Activated T-cell treated with anti-CD3 and anti-CD28 coated beads for 24 hours (primary cell): ENCODE data around the gene AADACL4.
"Not testable (repeated sequence)": the region's sequence is repeated elsewhere in the genome, so short reads cannot be mapped to it uniquely, and the experiment has no call there.

Experiments
- DNase-seq: peaks from one replicate; pipeline ENCODE4 v3.0.0-alpha.2; 2020; ENCODE audit warnings: low read depth

The AADACL4 gene

GRCh38 chr1:12658531-12659453, 14.9 kb downstream of the AADACL4 start:
- peak; percentile 65 for DNase-seq

- DNase-seq, result no peak
Measured at GRCh38 chr1:12661606-12662219, 17.8 kb downstream of the AADACL4 start.

- DNase-seq, result no peak
Measured at GRCh38 chr1:12662556-12662955, 18.7 kb downstream of the AADACL4 start.

GRCh38 chr1:12665511-12665910, 21.6 kb downstream of the AADACL4 start:
- DNase-seq, result no peak

- DNase-seq, result no peak
Measured at GRCh38 chr1:12666141-12666735, 22.4 kb downstream of the AADACL4 start.

GRCh38 chr1:12669529-12670068, 25.7 kb downstream of the AADACL4 start:
- no peak for DNase-seq

GRCh38 chr1:12674358-12674757, 30.5 kb downstream of the AADACL4 start:
- DNase-seq, result no peak

- not testable (repeated sequence) for DNase-seq
Measured at GRCh38 chr1:12676122-12676521, 32.2 kb downstream of the AADACL4 start.

- DNase-seq, result no peak
Measured at GRCh38 chr1:12677565-12677964, 33.7 kb downstream of the AADACL4 start.

GRCh38 chr1:12678350-12678749, 34.5 kb downstream of the AADACL4 start:
- no peak for DNase-seq

GRCh38 chr1:12678820-12679219, 34.9 kb downstream of the AADACL4 start:
- no peak for DNase-seq

- no peak for DNase-seq
Measured at GRCh38 chr1:12690156-12690555, 46.3 kb downstream of the AADACL4 start.

- no peak for DNase-seq
Measured at GRCh38 chr1:12692967-12693782, 49.3 kb downstream of the AADACL4 start.

GRCh38 chr1:12696658-12697057, 52.8 kb downstream of the AADACL4 start:
- no peak for DNase-seq

GRCh38 chr1:12697397-12697796, 53.5 kb downstream of the AADACL4 start:
- no peak for DNase-seq

GRCh38 chr1:12703821-12704451, 60.1 kb downstream of the AADACL4 start:
- no peak for DNase-seq

GRCh38 chr1:12706061-12706460, 62.2 kb downstream of the AADACL4 start:
- no peak for DNase-seq

GRCh38 chr1:12708396-12709090, 64.7 kb downstream of the AADACL4 start:
- no peak for DNase-seq

GRCh38 chr1:12709091-12709491, 65.2 kb downstream of the AADACL4 start:
- DNase-seq, result no peak

- DNase-seq, result no peak
Measured at GRCh38 chr1:12709696-12710095, 65.8 kb downstream of the AADACL4 start.

GRCh38 chr1:12711536-12711935, 67.7 kb downstream of the AADACL4 start:
- DNase-seq, result no peak
